ENCODE data around the gene RHBDD2. TPM values are rescaled to one million over a fixed set of nuclear protein-coding genes. Genes with fewer than 3 reads are reported as not detected.
"Not testable (repeated sequence)": the region's sequence is repeated elsewhere in the genome, so short reads cannot be mapped to it uniquely, and the experiment has no call there.

Gene RHBDD2
- total RNA-seq, 1 donor from 2014 or later = 33.8 TPM

DNA sequence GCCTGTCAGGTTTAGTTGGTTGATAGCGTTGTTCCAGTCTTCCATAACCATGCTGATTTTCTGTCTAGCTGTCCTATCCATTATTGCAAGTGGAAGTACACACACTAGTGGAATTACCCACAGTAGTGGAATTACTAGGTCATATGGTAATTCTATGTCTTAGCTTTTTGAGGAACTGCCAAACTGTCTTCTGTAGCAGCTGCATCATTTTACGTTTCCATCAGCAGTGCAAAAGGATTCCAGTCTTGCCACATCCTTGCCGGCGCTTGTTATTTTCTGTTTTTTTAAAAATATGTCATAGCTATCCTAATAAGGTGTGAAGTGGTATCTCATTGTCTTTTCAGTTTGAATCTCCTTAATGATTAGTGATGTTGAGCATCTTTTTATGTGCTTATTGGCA is 17.2 kb upstream of the RHBDD2 start:
- Mint-ChIP-seq H3K4me3 (ENCODE audit: unreplicated experiment) (no peak overlapping the region), H3K4me1 (ENCODE audit: low read depth) (peaks cover 6% of the 10 kb centered on the region), H3K36me3 (ENCODE audit: low read depth) (no peaks in the 10 kb centered on the region), H3K27me3 (ENCODE audit: low read depth) (peaks cover 10% of the 10 kb centered on the region), H3K27ac (ENCODE audit: unreplicated experiment) (no peak overlapping the region), H3K9me3 (ENCODE audit: low read depth) (no peaks in the 10 kb centered on the region)
- DNase-seq (ENCODE audit: low spot score) = no peak
- TF ChIP-seq, protein P1, sequence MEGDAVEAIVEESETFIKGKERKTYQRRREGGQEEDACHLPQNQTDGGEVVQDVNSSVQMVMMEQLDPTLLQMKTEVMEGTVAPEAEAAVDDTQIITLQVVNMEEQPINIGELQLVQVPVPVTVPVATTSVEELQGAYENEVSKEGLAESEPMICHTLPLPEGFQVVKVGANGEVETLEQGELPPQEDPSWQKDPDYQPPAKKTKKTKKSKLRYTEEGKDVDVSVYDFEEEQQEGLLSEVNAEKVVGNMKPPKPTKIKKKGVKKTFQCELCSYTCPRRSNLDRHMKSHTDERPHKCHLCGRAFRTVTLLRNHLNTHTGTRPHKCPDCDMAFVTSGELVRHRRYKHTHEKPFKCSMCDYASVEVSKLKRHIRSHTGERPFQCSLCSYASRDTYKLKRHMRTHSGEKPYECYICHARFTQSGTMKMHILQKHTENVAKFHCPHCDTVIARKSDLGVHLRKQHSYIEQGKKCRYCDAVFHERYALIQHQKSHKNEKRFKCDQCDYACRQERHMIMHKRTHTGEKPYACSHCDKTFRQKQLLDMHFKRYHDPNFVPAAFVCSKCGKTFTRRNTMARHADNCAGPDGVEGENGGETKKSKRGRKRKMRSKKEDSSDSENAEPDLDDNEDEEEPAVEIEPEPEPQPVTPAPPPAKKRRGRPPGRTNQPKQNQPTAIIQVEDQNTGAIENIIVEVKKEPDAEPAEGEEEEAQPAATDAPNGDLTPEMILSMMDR (IDR thresholded peaks at IDR 0.05) = no peak

DNA sequence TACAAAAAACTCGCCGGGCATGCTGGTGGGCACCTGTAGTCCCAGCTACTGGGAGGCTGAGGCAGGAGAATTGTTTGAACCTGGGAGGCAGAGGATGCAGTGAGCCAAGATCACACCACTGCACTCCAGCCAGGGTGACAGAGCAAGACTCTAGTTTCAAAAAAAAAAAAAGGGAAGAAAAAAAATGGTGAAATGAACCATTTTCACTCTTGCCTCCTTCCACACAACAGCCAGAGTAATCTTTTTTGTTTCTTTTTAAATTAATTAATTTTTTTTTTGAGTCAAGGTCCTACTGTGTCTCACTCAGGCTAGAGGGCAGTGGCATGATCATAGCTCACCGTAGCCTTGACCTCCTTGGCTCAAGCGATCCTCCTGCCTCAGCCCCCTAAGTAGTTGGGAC is 14.6 kb upstream of the RHBDD2 start:
- not testable (repeated sequence) for H3K27ac Mint-ChIP-seq (ENCODE audit: unreplicated experiment); H3K27me3 Mint-ChIP-seq (ENCODE audit: low read depth); H3K4me1 Mint-ChIP-seq (ENCODE audit: low read depth); H3K36me3 Mint-ChIP-seq (ENCODE audit: low read depth); H3K4me3 Mint-ChIP-seq (ENCODE audit: unreplicated experiment); DNase-seq (ENCODE audit: low spot score); H3K9me3 Mint-ChIP-seq (ENCODE audit: low read depth)

DNA sequence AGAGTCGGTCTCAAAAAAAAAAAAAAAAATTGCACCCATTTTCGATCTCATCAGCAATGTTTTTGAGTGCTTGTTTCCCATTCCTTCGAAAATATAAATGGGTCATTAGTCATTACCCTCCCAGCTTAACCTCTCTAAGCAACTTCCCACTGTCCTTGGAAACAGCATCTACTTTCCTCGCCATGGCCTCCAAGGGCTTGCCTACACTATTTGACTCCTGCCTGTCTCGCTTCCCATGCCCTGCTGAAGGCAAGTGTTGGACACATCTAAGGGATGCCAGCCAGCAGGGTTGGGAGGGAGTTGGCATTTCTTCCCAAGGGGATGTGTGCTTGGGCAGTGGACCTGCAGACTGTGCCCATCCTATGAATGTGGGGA is 12.7 kb upstream of the RHBDD2 start:
- TF ChIP-seq, protein P1 (IDR thresholded peaks at IDR 0.05) = no peak
- Mint-ChIP-seq H3K27ac (ENCODE audit: unreplicated experiment) (no peak overlapping the region), H3K36me3 (ENCODE audit: low read depth) (no peaks in the 10 kb centered on the region), H3K4me1 (ENCODE audit: low read depth) (peaks cover 10% of the 10 kb centered on the region), H3K4me3 (ENCODE audit: unreplicated experiment) (no peak overlapping the region), H3K9me3 (ENCODE audit: low read depth) (no peaks in the 10 kb centered on the region), H3K27me3 (ENCODE audit: low read depth) (peaks cover 6% of the 10 kb centered on the region)
- no peak for DNase-seq (ENCODE audit: low spot score)

DNA sequence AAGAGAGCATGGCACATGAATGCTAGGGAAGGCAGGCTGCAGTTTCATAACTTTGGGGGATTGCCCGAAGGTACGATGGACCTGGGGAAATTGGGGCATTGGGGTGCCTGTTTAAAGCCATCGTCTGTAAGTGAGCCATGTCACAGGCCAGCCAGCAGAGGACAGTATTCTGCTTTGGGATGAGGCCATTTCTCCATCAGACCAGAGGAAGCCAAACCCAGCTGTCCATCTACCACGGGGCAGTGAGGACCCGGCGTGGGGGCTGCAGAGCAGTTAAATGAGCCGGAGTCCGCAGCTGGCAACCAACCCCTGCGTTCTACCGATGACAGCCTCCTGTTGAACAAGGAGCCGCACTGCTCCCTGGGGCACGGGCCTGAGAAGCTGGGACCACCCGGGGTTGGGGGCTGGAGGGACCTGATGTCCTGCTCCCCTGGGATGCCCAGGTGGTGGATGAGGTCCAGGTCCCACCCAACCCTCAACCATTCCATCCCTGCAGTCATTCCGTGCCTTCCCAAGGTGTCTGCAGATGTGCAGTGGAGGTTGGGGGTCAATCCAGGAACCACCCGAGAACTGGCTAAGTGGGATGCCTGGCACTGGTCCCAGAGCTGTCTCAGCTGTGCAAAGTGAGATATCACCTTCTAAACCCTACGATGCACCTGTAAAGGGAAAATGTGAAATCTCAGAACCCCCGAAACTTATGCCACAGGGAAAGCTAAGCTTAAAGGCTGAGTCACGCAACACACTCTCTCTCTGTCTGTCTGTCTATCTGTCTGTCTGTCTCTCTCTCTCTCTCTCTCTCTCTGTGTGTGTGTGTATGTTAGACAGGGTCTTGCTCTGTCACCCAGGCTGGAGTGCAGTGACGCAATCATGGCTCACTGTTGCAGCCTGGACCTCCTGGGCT is 12.1 kb upstream of the RHBDD2 start:
- DNase-seq (ENCODE audit: low spot score) = no peak
- TF ChIP-seq, protein P1 (IDR thresholded peaks at IDR 0.05) = peak; percentile 88
- Mint-ChIP-seq H3K9me3 (ENCODE audit: low read depth) (no peaks in the 10 kb centered on the region), H3K27ac (ENCODE audit: unreplicated experiment) (peak overlapping the region; percentile 19), H3K4me1 (ENCODE audit: low read depth) (peaks cover 10% of the 10 kb centered on the region), H3K36me3 (ENCODE audit: low read depth) (no peaks in the 10 kb centered on the region), H3K4me3 (ENCODE audit: unreplicated experiment) (no peak overlapping the region), H3K27me3 (ENCODE audit: low read depth) (peaks cover 6% of the 10 kb centered on the region)

DNA sequence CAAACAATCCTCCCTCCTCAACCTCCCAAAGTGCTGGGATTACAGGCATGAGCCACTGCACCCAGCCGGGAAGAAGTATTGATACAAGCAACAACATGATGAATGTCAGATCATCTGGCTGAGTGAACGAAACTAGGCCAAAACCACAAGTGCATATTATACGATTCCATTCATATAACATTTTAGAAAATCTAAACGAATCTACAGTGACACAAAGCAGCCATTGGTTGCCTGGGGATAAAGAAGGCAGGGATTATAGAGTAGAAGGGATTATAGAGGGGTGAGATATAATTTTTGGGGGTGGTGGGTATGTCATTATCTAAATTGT is 11.5 kb upstream of the RHBDD2 start:
- Mint-ChIP-seq H3K4me1 (ENCODE audit: low read depth) (peaks cover 14% of the 10 kb centered on the region), H3K4me3 (ENCODE audit: unreplicated experiment) (no peak overlapping the region), H3K9me3 (ENCODE audit: low read depth) (no peaks in the 10 kb centered on the region), H3K27ac (ENCODE audit: unreplicated experiment) (peak overlapping the region; percentile 19), H3K36me3 (ENCODE audit: low read depth) (no peaks in the 10 kb centered on the region), H3K27me3 (ENCODE audit: low read depth) (peaks cover 6% of the 10 kb centered on the region)
- TF ChIP-seq, protein P1 (IDR thresholded peaks at IDR 0.05) = no peak
- DNase-seq (ENCODE audit: low spot score) = no peak

DNA sequence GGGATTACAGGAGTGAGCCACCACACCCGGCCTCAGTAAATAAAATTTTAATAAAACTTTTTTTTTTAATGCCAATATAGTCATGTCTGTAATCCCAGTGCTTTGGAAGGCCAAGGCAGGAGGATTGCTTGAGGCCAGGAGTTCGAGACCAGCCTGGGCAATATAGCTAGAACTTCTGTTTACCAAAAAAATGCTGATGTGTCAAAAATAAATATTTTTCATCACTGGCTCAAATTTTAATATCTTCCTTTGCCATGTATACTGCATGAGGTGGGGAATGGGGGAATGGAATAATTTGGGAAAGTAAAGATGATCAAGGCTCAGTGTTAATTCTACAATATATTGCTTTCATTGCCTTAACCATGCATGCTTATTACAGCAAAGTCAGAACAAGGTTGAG is 10.7 kb upstream of the RHBDD2 start:
- H3K27me3 Mint-ChIP-seq (ENCODE audit: low read depth) = peaks cover 6% of the 10 kb centered on the region
- no peak overlapping the region for H3K27ac Mint-ChIP-seq (ENCODE audit: unreplicated experiment)
- no peaks in the 10 kb centered on the region for H3K36me3 Mint-ChIP-seq (ENCODE audit: low read depth)
- no peak for DNase-seq (ENCODE audit: low spot score)
- peaks cover 21% of the 10 kb centered on the region for H3K4me1 Mint-ChIP-seq (ENCODE audit: low read depth)
- H3K9me3 Mint-ChIP-seq (ENCODE audit: low read depth) = no peaks in the 10 kb centered on the region
- TF ChIP-seq, protein P1 (IDR thresholded peaks at IDR 0.05) = no peak
- H3K4me3 Mint-ChIP-seq (ENCODE audit: unreplicated experiment) = no peak overlapping the region
